Smooth muscle cell (in vitro differentiated cells): ENCODE measurements around the gene MED31. TPM values are rescaled to one million over a fixed set of nuclear protein-coding genes. Genes with fewer than 3 reads are reported as not detected.

Experiments used
- DNase-seq: peaks from one replicate; lab custom pipeline; 2025; ENCODE audit not compliant: unreplicated experiment; lab: John Stamatoyannopoulos, UW
- H2AFZ ChIP-seq: fragments of 200-600 bp; sonication (generic); 2 replicates; pipeline ENCODE4 v1.6.0; 2016; ENCODE audit warnings: antibody characterized with exemption, low read depth, mild to moderate bottlenecking
- H3F3A ChIP-seq: fragments of 200-600 bp; sonication (generic); 2 replicates; pipeline ENCODE4 v1.6.0; 2017; ENCODE audit warnings: antibody characterized with exemption, low read depth
- H3K27ac ChIP-seq: fragments of 200-600 bp; sonication (generic); 2 replicates; pipeline ENCODE4 v1.5.1; 2016; ENCODE audit warnings: low read depth, mild to moderate bottlenecking
- H3K27me3 ChIP-seq: fragments of 200-600 bp; sonication (generic); 2 replicates; pipeline ENCODE4 v1.6.1; 2016; ENCODE audit warnings: low read depth, mild to moderate bottlenecking
- H3K36me3 ChIP-seq: fragments of 200-600 bp; sonication (generic); 2 replicates; pipeline ENCODE4 v1.5.1; 2016; ENCODE audit warnings: low read depth
- H3K4me1 ChIP-seq: fragments of 200-600 bp; sonication (generic); 2 replicates; pipeline ENCODE4 v1.5.1; 2016; ENCODE audit warnings: low read depth
- H3K4me2 ChIP-seq: fragments of 200-600 bp; sonication (generic); 2 replicates; pipeline ENCODE4 v1.6.0; 2016; ENCODE audit warnings: mild to moderate bottlenecking
- H3K4me3 ChIP-seq: fragments of 200-600 bp; sonication (generic); 2 replicates; pipeline ENCODE4 v1.5.1; 2016; ENCODE audit warnings: mild to moderate bottlenecking
- H3K79me2 ChIP-seq: fragments of 200-600 bp; sonication (generic); 2 replicates; pipeline ENCODE4 v1.6.0; 2016; ENCODE audit warnings: low read depth, mild to moderate bottlenecking
- H3K9ac ChIP-seq: fragments of 200-600 bp; sonication (generic); 2 replicates; pipeline ENCODE4 v1.6.0; 2016; ENCODE audit warnings: low read depth
- H3K9me3 ChIP-seq: fragments of 200-600 bp; sonication (generic); replicated peaks from 2 replicates; pipeline ENCODE4 v1.5.1; 2016; ENCODE audit warnings: low read depth
- H4K20me1 ChIP-seq: fragments of 200-600 bp; sonication (generic); 2 replicates; pipeline ENCODE4 v1.6.0; 2016; ENCODE audit warnings: low read depth
- CTCF ChIP-seq: fragments of 200-600 bp; sonication (generic); IDR thresholded peaks from 2 replicates; pipeline ENCODE4 v1.5.1; 2017; ENCODE audit warnings: borderline replicate concordance, mild to moderate bottlenecking, antibody characterized with exemption; ENCODE audit not compliant: insufficient read depth, poor library complexity, severe bottlenecking
- WGBS: methylation state at CpG from one replicate; pipeline ENCODE4 v1.1.7; 2016; ENCODE audit warnings: low lambda C conversion rate; 5-methylcytosine and 5-hydroxymethylcytosine counted together
- polyA plus RNA-seq: library from polyadenylated mRNA; unstranded; fragments of >200 nt; fragmentation: Nextera tagmentation; extraction: Ambion mirVana; gene quantifications from 2 replicates; pipeline ENCODE4 v1.2.1, GENCODE V29; 2016
- total RNA-seq: library from RNA; depleted of rRNA; stranded (reverse); fragments of >200 nt; gene quantifications from 2 replicates; pipeline ENCODE4 v1.2.3, GENCODE V29; 2014

Gene MED31
- total and polyA plus RNA-seq, 2 experiments from 2014 or later = 26.3 to 59.1 TPM

- Histone ChIP-seq H3K27ac (no peak overlapping the region), H4K20me1 (peaks cover 24% of the 10 kb centered on the region), H3K9me3 (no peaks in the 10 kb centered on the region), H3K4me2 (no peak overlapping the region), H3K9ac (no peak overlapping the region), H3K36me3 (peaks cover 20% of the 10 kb centered on the region), H2AFZ (no peak overlapping the region), H3K4me1 (peaks cover 11% of the 10 kb centered on the region), H3K4me3 (no peak overlapping the region), H3F3A (peaks cover 4% of the 10 kb centered on the region), H3K79me2 (peaks cover 42% of the 10 kb centered on the region), H3K27me3 (no peaks in the 10 kb centered on the region)
- DNase-seq = no peak
- TF ChIP-seq CTCF = no peak
- 94% methylated on average over 6 of the region's 6 CpGs for WGBS
Measured at GRCh38 chr17:6637458-6637840, 14.0 kb downstream of the MED31 start.

GRCh38 chr17:6636616-6637457 lies 14.6 kb downstream of the MED31 start:
- Histone ChIP-seq H3K27ac (no peak overlapping the region), H3K79me2 (peaks cover 38% of the 10 kb centered on the region), H3F3A (no peaks in the 10 kb centered on the region), H4K20me1 (peaks cover 24% of the 10 kb centered on the region), H2AFZ (no peak overlapping the region), H3K27me3 (no peaks in the 10 kb centered on the region), H3K4me3 (no peak overlapping the region), H3K4me1 (peaks cover 5% of the 10 kb centered on the region), H3K9ac (no peak overlapping the region), H3K9me3 (no peaks in the 10 kb centered on the region), H3K36me3 (peaks cover 22% of the 10 kb centered on the region), H3K4me2 (no peak overlapping the region)
- no peak for DNase-seq
- TF ChIP-seq CTCF = no peak
- WGBS = 95% methylated on average over 15 of the region's 17 CpGs

GRCh38 chr17:6636105-6636504 lies 15.3 kb downstream of the MED31 start:
- no peaks in the 10 kb centered on the region for H3F3A ChIP-seq
- no peak for TF ChIP-seq CTCF
- no peaks in the 10 kb centered on the region for H3K4me1 ChIP-seq
- H3K9ac ChIP-seq = no peak overlapping the region
- DNase-seq = no peak
- H4K20me1 ChIP-seq = peaks cover 24% of the 10 kb centered on the region
- WGBS = 95% methylated on average over 2 of the region's 2 CpGs
- H3K36me3 ChIP-seq = peaks cover 22% of the 10 kb centered on the region
- no peak overlapping the region for H3K4me2 ChIP-seq
- H3K9me3 ChIP-seq = no peaks in the 10 kb centered on the region
- H3K27ac ChIP-seq = no peak overlapping the region
- peaks cover 36% of the 10 kb centered on the region for H3K79me2 ChIP-seq
- no peak overlapping the region for H2AFZ ChIP-seq
- H3K27me3 ChIP-seq = no peaks in the 10 kb centered on the region
- no peak overlapping the region for H3K4me3 ChIP-seq

- H3K9ac ChIP-seq = no peak overlapping the region
- WGBS = 96% methylated on average over 3 of the region's 3 CpGs
- no peak for TF ChIP-seq CTCF
- no peaks in the 10 kb centered on the region for H3F3A ChIP-seq
- no peak for DNase-seq
- no peak overlapping the region for H3K4me3 ChIP-seq
- H2AFZ ChIP-seq = no peak overlapping the region
- peaks cover 29% of the 10 kb centered on the region for H3K36me3 ChIP-seq
- no peak overlapping the region for H3K27ac ChIP-seq
- peaks cover 21% of the 10 kb centered on the region for H3K79me2 ChIP-seq
- no peaks in the 10 kb centered on the region for H3K9me3 ChIP-seq
- H3K27me3 ChIP-seq = no peaks in the 10 kb centered on the region
- H4K20me1 ChIP-seq = peaks cover 44% of the 10 kb centered on the region
- no peaks in the 10 kb centered on the region for H3K4me1 ChIP-seq
- no peak overlapping the region for H3K4me2 ChIP-seq
Measured at GRCh38 chr17:6633263-6633662, 18.1 kb downstream of the MED31 start.
